MM.1S (cell line): ENCODE measurements around the gene RBPMS2.
A peak's percentile ranks its signal among the peaks of the same experiment; 100 is the strongest.

ENCODE experiments used
- DNase-seq: peaks from one replicate; pipeline ENCODE4 v3.0.0-alpha.2; 2015
- H2AFZ ChIP-seq: fragments of 300-600 bp; sonication (generic); 2 replicates; pipeline ENCODE4 v1.6.0; 2016; ENCODE audit warnings: antibody characterized with exemption, low read length
- H3F3A ChIP-seq: fragments of 300-600 bp; sonication (generic); 2 replicates; pipeline ENCODE4 v1.6.1; 2016; ENCODE audit warnings: mild to moderate bottlenecking, antibody characterized with exemption, low read length, moderate library complexity, mixed read lengths; ENCODE audit not compliant: insufficient read depth
- H3K27ac ChIP-seq: fragments of 300-600 bp; sonication (generic); 2 replicates; pipeline ENCODE4 v1.5.1; 2016; ENCODE audit warnings: mild to moderate bottlenecking, low read length
- H3K27me3 ChIP-seq: fragments of 300-600 bp; sonication (generic); replicated peaks from 2 replicates; pipeline ENCODE4 v1.6.0; 2016; ENCODE audit warnings: low read length; ENCODE audit not compliant: insufficient read depth
- H3K36me3 ChIP-seq: fragments of 300-600 bp; sonication (generic); replicated peaks from 2 replicates; pipeline ENCODE4 v1.6.1; 2016; ENCODE audit warnings: mild to moderate bottlenecking, low read length, mixed read lengths; ENCODE audit not compliant: insufficient read depth
- H3K4me1 ChIP-seq: fragments of 300-600 bp; sonication (generic); 2 replicates; pipeline ENCODE4 v1.6.1; 2016; ENCODE audit warnings: low read length, mixed read lengths
- H3K4me2 ChIP-seq: fragments of 300-600 bp; sonication (generic); 2 replicates; pipeline ENCODE4 v1.6.0; 2016; ENCODE audit warnings: low read depth, low read length
- H3K4me3 ChIP-seq: fragments of 300-600 bp; sonication (generic); 2 replicates; pipeline ENCODE4 v1.5.1; 2016; ENCODE audit warnings: low read length, mixed read lengths
- H3K79me2 ChIP-seq: fragments of 300-600 bp; sonication (generic); 2 replicates; pipeline ENCODE4 v1.6.1; 2016; ENCODE audit warnings: mixed run types, low read length, mixed read lengths
- H3K9ac ChIP-seq: fragments of 300-600 bp; sonication (generic); 2 replicates; pipeline ENCODE4 v1.6.1; 2016; ENCODE audit warnings: low read length, mixed read lengths
- H3K9me2 ChIP-seq: fragments of 300-600 bp; sonication (generic); replicated peaks from 2 replicates; pipeline ENCODE4 v1.6.1; 2016; ENCODE audit warnings: mild to moderate bottlenecking, low read length, mixed read lengths; ENCODE audit not compliant: insufficient read depth
- H3K9me3 ChIP-seq: fragments of 300-600 bp; sonication (generic); replicated peaks from 2 replicates; pipeline ENCODE4 v1.6.1; 2016; ENCODE audit warnings: mild to moderate bottlenecking, low read length, mixed read lengths; ENCODE audit not compliant: insufficient read depth
- H4K20me1 ChIP-seq: fragments of 300-600 bp; sonication (generic); 2 replicates; pipeline ENCODE4 v1.6.1; 2016; ENCODE audit warnings: mild to moderate bottlenecking, low read length, moderate library complexity, mixed read lengths; ENCODE audit not compliant: insufficient read depth
- CTCF ChIP-seq: fragments of 300-600 bp; sonication (generic); IDR thresholded peaks from 2 replicates; pipeline ENCODE4 v1.5.1; 2016; ENCODE audit warnings: antibody characterized with exemption, low read length, mixed read lengths
- EZH2 ChIP-seq: fragments of 300-600 bp; sonication (generic); optimal IDR thresholded peaks from 2 replicates; pipeline ENCODE3; 2017; ENCODE audit warnings: low read depth, mild to moderate bottlenecking, antibody characterized with exemption, low read length, mixed read lengths
- EZH2phosphoT487 ChIP-seq: fragments of 300-600 bp; sonication (generic); IDR thresholded peaks from 2 replicates; pipeline ENCODE4 v1.6.1; 2018; ENCODE audit warnings: antibody characterized with exemption, low read length

The RBPMS2 gene

GRCh38 chr15:64738226-64739095 is 36.9 kb downstream of the RBPMS2 start:
- Histone ChIP-seq H3K27me3 (no peaks in the 10 kb centered on the region), H4K20me1 (no peaks in the 10 kb centered on the region), H3K9ac (no peak overlapping the region), H3K27ac (no peak overlapping the region), H3K4me2 (no peak overlapping the region), H3K9me2 (no peaks in the 10 kb centered on the region), H3K9me3 (no peaks in the 10 kb centered on the region), H2AFZ (no peak overlapping the region), H3K4me1 (no peaks in the 10 kb centered on the region), H3K4me3 (no peak overlapping the region), H3K36me3 (no peaks in the 10 kb centered on the region), H3F3A (no peaks in the 10 kb centered on the region), H3K79me2 (no peaks in the 10 kb centered on the region)
- no peak for DNase-seq
- TF ChIP-seq EZH2phosphoT487 (no peak), EZH2 (no peak), CTCF (no peak)

- TF ChIP-seq EZH2phosphoT487 (no peak), CTCF (no peak)
- H3K79me2 ChIP-seq: no peaks in the 10 kb centered on the region
- no peak overlapping the region for H3K9ac ChIP-seq
- no peak overlapping the region for H3K4me2 ChIP-seq
- no peaks in the 10 kb centered on the region for H3K27me3 ChIP-seq
- H3F3A ChIP-seq: no peaks in the 10 kb centered on the region
- no peaks in the 10 kb centered on the region for H3K36me3 ChIP-seq
- no peaks in the 10 kb centered on the region for H3K9me3 ChIP-seq
- no peak overlapping the region for H3K27ac ChIP-seq
- H3K9me2 ChIP-seq: no peaks in the 10 kb centered on the region
- H3K4me3 ChIP-seq: no peak overlapping the region
- H4K20me1 ChIP-seq: no peaks in the 10 kb centered on the region
- no peak for DNase-seq
- no peaks in the 10 kb centered on the region for H3K4me1 ChIP-seq
- H2AFZ ChIP-seq: 0 out of 2 replicates have a peak overlapping the region, but pooled peaks have one; percentile 11
Measured at GRCh38 chr15:64732156-64732860, 43.1 kb downstream of the RBPMS2 start.

- Histone ChIP-seq H3K4me3 (no peak overlapping the region), H3K4me2 (peak overlapping the region; percentile 58; the same call in 1 of the 2 replicates), H3K27ac (no peak overlapping the region), H3K9me2 (no peaks in the 10 kb centered on the region), H3F3A (no peaks in the 10 kb centered on the region), H3K36me3 (no peaks in the 10 kb centered on the region), H3K9ac (no peak overlapping the region), H2AFZ (peak overlapping the region; percentile 83), H3K27me3 (no peaks in the 10 kb centered on the region), H3K4me1 (no peaks in the 10 kb centered on the region), H4K20me1 (no peaks in the 10 kb centered on the region), H3K9me3 (no peaks in the 10 kb centered on the region), H3K79me2 (no peaks in the 10 kb centered on the region)
- no peak for DNase-seq
- no peak for TF ChIP-seq EZH2phosphoT487
- no peak for TF ChIP-seq EZH2
Measured at GRCh38 chr15:64731805-64732151, 43.6 kb downstream of the RBPMS2 start.
